ENCODE results near the gene CTXND1. TPM values are rescaled to one million over a fixed set of nuclear protein-coding genes. Genes with fewer than 3 reads are reported as not detected.

Gene CTXND1
- total and polyA plus RNA-seq, 2 of the 4 experiments (the other 2 are of a cell fraction) = not detected

DNA sequence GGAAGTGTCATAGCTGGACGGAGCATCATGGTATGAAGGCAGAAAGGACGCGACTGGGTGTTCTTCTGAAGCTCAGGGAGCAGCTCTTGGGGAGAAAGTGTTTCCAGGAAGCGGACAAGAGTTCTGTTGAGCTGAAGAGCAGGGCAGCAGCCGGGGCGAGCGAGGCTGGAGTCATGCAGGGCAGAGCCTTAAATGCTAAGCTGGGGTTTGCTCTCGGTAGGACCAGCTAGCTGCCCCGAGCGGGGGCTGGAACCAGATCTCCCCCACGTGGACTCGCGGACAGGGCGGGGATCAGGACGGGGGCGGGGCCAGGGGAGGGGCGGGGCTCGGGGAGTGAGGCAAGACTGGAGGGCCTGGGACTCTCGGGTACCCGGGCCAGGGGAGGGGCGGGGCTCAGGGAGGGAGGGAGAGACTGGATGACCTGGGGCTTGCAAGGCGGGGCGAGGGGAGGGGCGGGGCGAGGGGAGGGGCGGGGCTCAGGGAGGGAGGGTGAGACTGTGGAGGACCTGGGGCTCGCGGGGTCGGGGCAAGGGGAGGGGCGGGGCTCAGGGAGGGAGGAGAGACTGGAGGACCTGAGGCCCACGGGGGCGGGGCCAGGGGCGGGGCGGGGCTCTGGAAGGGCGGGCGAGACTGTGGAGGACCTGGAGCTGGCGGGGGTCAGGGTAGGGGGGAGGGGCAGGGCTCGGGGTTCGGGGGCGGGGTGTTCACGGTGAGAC lies 99.7 kb downstream of the CTXND1 start:
- BruUV-seq (replicated peaks) = no TSS peak
- H3K4me2 ChIP-seq (ENCODE audit: low read depth, low read length) = peak overlapping the region; percentile 88
- no peaks in the 10 kb centered on the region for H3K36me3 ChIP-seq (ENCODE audit: control insufficient read depth, insufficient read depth, low read length)
- peak overlapping the region; percentile 10; the same call in 1 of the 2 replicates for H3K14ac ChIP-seq (replicated peaks; ENCODE audit: low read depth, low read length)
- TF ChIP-seq, protein P1, sequence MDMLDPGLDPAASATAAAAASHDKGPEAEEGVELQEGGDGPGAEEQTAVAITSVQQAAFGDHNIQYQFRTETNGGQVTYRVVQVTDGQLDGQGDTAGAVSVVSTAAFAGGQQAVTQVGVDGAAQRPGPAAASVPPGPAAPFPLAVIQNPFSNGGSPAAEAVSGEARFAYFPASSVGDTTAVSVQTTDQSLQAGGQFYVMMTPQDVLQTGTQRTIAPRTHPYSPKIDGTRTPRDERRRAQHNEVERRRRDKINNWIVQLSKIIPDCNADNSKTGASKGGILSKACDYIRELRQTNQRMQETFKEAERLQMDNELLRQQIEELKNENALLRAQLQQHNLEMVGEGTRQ (IDR thresholded peaks at IDR 0.05; ENCODE audit: low read depth, low read length) = peak; percentile 32; the same call in 1 of the 2 replicates
- TF ChIP-seq, protein P2, sequence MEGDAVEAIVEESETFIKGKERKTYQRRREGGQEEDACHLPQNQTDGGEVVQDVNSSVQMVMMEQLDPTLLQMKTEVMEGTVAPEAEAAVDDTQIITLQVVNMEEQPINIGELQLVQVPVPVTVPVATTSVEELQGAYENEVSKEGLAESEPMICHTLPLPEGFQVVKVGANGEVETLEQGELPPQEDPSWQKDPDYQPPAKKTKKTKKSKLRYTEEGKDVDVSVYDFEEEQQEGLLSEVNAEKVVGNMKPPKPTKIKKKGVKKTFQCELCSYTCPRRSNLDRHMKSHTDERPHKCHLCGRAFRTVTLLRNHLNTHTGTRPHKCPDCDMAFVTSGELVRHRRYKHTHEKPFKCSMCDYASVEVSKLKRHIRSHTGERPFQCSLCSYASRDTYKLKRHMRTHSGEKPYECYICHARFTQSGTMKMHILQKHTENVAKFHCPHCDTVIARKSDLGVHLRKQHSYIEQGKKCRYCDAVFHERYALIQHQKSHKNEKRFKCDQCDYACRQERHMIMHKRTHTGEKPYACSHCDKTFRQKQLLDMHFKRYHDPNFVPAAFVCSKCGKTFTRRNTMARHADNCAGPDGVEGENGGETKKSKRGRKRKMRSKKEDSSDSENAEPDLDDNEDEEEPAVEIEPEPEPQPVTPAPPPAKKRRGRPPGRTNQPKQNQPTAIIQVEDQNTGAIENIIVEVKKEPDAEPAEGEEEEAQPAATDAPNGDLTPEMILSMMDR (conservative IDR thresholded peaks at IDR 0.05; ENCODE audit: low read depth, low read length) = no peak
- TF ChIP-seq MXI1 (IDR thresholded peaks at IDR 0.05; ENCODE audit: borderline replicate concordance, low read depth, low read length) = peak; percentile 69; the same call in 1 of the 2 replicates
- peak; percentile 79; the same call in 1 of the 2 replicates for TF ChIP-seq MAZ (IDR thresholded peaks at IDR 0.05; ENCODE audit: borderline replicate concordance, low read depth, low read length)
- peak overlapping the region; percentile 17 to 41; a peak in 3 of 4 replicates for H4K8ac ChIP-seq (ENCODE audit: low read depth in 2 of 2, low read length in 2 of 2)
- H3K23ac ChIP-seq (ENCODE audit: low read depth, low read length) = no peak overlapping the region
- 0% methylated on average over 3 of the region's 41 CpGs; no CpG with 5 or more reads in 1 of the 2 experiments for WGBS, 2 experiments (ENCODE audit: extremely low coverage in 2 of 2, insufficient read length in 1 of 2)
- in situ Hi-C loops (cut with MboI; ENCODE audit: low sequenced_read_pairs) (no loop called here), dilution Hi-C loops (cut with HindIII; ENCODE audit: low sequenced_read_pairs, unreplicated experiment) (no loop called here), intact Hi-C loops (cut with micrococcal nuclease) (no loop called here)
- no peak overlapping the region for H2AK9ac ChIP-seq (replicated peaks; ENCODE audit: low read depth, low read length, poor library complexity)
- H3K9me1 ChIP-seq (ENCODE audit: insufficient read depth, low read length) = peaks cover 8% of the 10 kb centered on the region
- H3K18ac ChIP-seq (ENCODE audit: low read depth, low read length) = peak overlapping the region; percentile 8; the same call in 1 of the 2 replicates
- H3K4me1 ChIP-seq (ENCODE audit: control insufficient read depth, insufficient read depth, low read length) = peaks cover 8% of the 10 kb centered on the region
- no peaks in the 10 kb centered on the region for H3K27me3 ChIP-seq (ENCODE audit: control insufficient read depth, insufficient read depth, low read length)
- no peaks in the 10 kb centered on the region for H4K20me1 ChIP-seq (ENCODE audit: insufficient read depth, low read length)
- no peak overlapping the region for H2AK5ac ChIP-seq (ENCODE audit: low read depth, low read length)
- H3K79me1 ChIP-seq (ENCODE audit: low read depth in 1 of 2, low read length in 2 of 2) = peaks cover 17 to 34% of the 10 kb centered on the region in 2 experiments
- H2BK5ac ChIP-seq (ENCODE audit: low read depth, low read length, poor library complexity, severe bottlenecking) = peak overlapping the region; percentile 94
- H2BK15ac ChIP-seq (ENCODE audit: low read depth, low read length) = 0 out of 3 replicates have a peak overlapping the region, but pooled peaks have one; percentile 10
- ChIA-PET POLR2A (ENCODE audit: unreplicated experiment) (interaction anchor here (0.5 kb wide), 1 partner anchor 8 kb away, joined by 3 read pairs; no protein-coding TSS in a partner anchor), CTCF (interaction anchor here (1.1 kb wide), 1 partner anchor 92 kb away, joined by 3 read pairs; no protein-coding TSS in a partner anchor)
- H2BK120ac ChIP-seq (ENCODE audit: low read depth, low read length) = no peak overlapping the region; the same call in 1 of the 2 replicates
- H3K27ac ChIP-seq (ENCODE audit: insufficient read depth, low read length) = peak overlapping the region; percentile 94
- H2BK20ac ChIP-seq (ENCODE audit: low read depth, low read length) = no peak overlapping the region
- DNase-seq = peak; percentile 90
- H4K91ac ChIP-seq (ENCODE audit: insufficient read depth, low read depth, low read length) = no peak overlapping the region
- H3K4ac ChIP-seq (ENCODE audit: low read depth, low read length) = peak overlapping the region; percentile 20; the same call in 1 of the 2 replicates
- peak; percentile 86 for ATAC-seq (ENCODE audit: low read depth)
- peak overlapping the region; percentile 38 for H3K9ac ChIP-seq (ENCODE audit: low read depth, low read length)
- peak overlapping the region; percentile 90 for H2AFZ ChIP-seq (replicated peaks; ENCODE audit: low read length, poor library complexity)
- no peak overlapping the region for H3K56ac ChIP-seq (ENCODE audit: extremely low read depth, insufficient read depth, low read length)
- no peak overlapping the region; the same call in 1 of the 2 replicates for H4K5ac ChIP-seq (ENCODE audit: low read depth, low read length)
- H3K4me3 ChIP-seq (ENCODE audit: insufficient read depth, low read depth, low read length) = peak overlapping the region; percentile 97
- H3K9me3 ChIP-seq (ENCODE audit: control insufficient read depth, insufficient read depth, low read length) = no peaks in the 10 kb centered on the region

All from IMR-90 (cell line).